GM19372 (cell line): ENCODE measurements around the gene SEPTIN10.
"Not testable (repeated sequence)": the region's sequence is repeated elsewhere in the genome, so short reads cannot be mapped to it uniquely, and the experiment has no call there.

ENCODE experiments used
- ATAC-seq: cut with Tn5 transposase; IDR thresholded peaks from one replicate; pipeline ENCODE4 v1.9.1; 2021; ENCODE audit warnings: mild to moderate bottlenecking, low read depth, moderate library complexity; ENCODE audit not compliant: unreplicated experiment

SEPTIN10 gene

GRCh38 chr2:109554758-109555157 lies 59.0 kb downstream of the SEPTIN10 start:
- no peak for ATAC-seq

- ATAC-seq = no peak
These were observed 64.7 kb downstream of the SEPTIN10 start for GRCh38 chr2:109549016-109549590.

- ATAC-seq = no peak
These were observed 66.5 kb downstream of the SEPTIN10 start for GRCh38 chr2:109547280-109547679.

- peak; percentile 76 for ATAC-seq
These were observed 67.7 kb downstream of the SEPTIN10 start for GRCh38 chr2:109545828-109546713.

- no peak for ATAC-seq
These were observed 71.4 kb downstream of the SEPTIN10 start for GRCh38 chr2:109542384-109542783.

GRCh38 chr2:109538546-109538945 lies 75.2 kb downstream of the SEPTIN10 start:
- ATAC-seq = no peak

GRCh38 chr2:109537565-109538222 lies 76.1 kb downstream of the SEPTIN10 start:
- no peak for ATAC-seq

GRCh38 chr2:109536556-109536955 lies 77.2 kb downstream of the SEPTIN10 start:
- ATAC-seq = not testable (repeated sequence)

- ATAC-seq = no peak
These were observed 78.4 kb downstream of the SEPTIN10 start for GRCh38 chr2:109535217-109535946.

GRCh38 chr2:109533823-109534222 lies 79.9 kb downstream of the SEPTIN10 start:
- no peak for ATAC-seq

- ATAC-seq = no peak
These were observed 81.1 kb downstream of the SEPTIN10 start for GRCh38 chr2:109532728-109533076.

- ATAC-seq = no peak
These were observed 81.7 kb downstream of the SEPTIN10 start for GRCh38 chr2:109531896-109532727.

- ATAC-seq = no peak
These were observed 82.5 kb downstream of the SEPTIN10 start for GRCh38 chr2:109531221-109531620.

- ATAC-seq = no peak
These were observed 83.1 kb downstream of the SEPTIN10 start for GRCh38 chr2:109530712-109531111.

- no peak for ATAC-seq
These were observed 84.0 kb downstream of the SEPTIN10 start for GRCh38 chr2:109529532-109530449.

GRCh38 chr2:109528811-109529501 lies 84.8 kb downstream of the SEPTIN10 start:
- no peak for ATAC-seq

- ATAC-seq = no peak
These were observed 85.7 kb downstream of the SEPTIN10 start for GRCh38 chr2:109527846-109528705.
